Activated B cell treated with CpG ODN at 0.5 μM for 24 hours (primary cell): Measurements from ENCODE around the gene AMY2B. TPM values are rescaled to one million over a fixed set of nuclear protein-coding genes. Genes with fewer than 3 reads are reported as not detected.
"Not testable (repeated sequence)": the region's sequence is repeated elsewhere in the genome, so short reads cannot be mapped to it uniquely, and the experiment has no call there.

Source experiments
- ATAC-seq: fragments of 200-7000 bp; cut with Tn5 transposase; one replicate; pipeline ENCODE4 v1.10.0; 2021; ENCODE audit warnings: low read depth, mild to moderate bottlenecking, moderate library complexity
- CTCF ChIA-PET: fragments of 350-600 bp; sonication (Branson Sonifier 250); formaldehyde crosslinking; loops from one replicate; lab custom pipeline; 2021; ENCODE audit warnings: antibody characterized with exemption; lab: Charles Lee
- POLR2A ChIA-PET: fragments of 350-600 bp; sonication (Branson Sonifier 250); formaldehyde crosslinking; loops from one replicate; lab custom pipeline; 2021; ENCODE audit warnings: antibody characterized with exemption; lab: Charles Lee
- DNase-seq: peaks from one replicate; pipeline ENCODE4 v3.0.0; 2022
- H3K27ac Mint-ChIP-seq: one replicate; pipeline ENCODE4 v1.8.0; 2020; ENCODE audit warnings: mixed read lengths
- H3K27me3 Mint-ChIP-seq: one replicate; pipeline ENCODE4 v1.8.0; 2021; ENCODE audit warnings: mixed read lengths
- H3K36me3 Mint-ChIP-seq: one replicate; pipeline ENCODE4 v1.8.0; 2021; ENCODE audit warnings: low read depth, mixed read lengths
- H3K4me1 Mint-ChIP-seq: one replicate; pipeline ENCODE4 v1.8.0; 2021; ENCODE audit warnings: mixed read lengths
- H3K4me3 Mint-ChIP-seq: one replicate; pipeline ENCODE4 v1.8.0; 2020; ENCODE audit warnings: mild to moderate bottlenecking, mixed read lengths
- H3K9me3 Mint-ChIP-seq: one replicate; pipeline ENCODE4 v1.8.0; 2020; ENCODE audit warnings: mixed read lengths
- CTCF ChIP-seq: fragments of 200-600 bp; IDR thresholded peaks from one replicate; pipeline ENCODE4 v1.8.0; 2022; ENCODE audit warnings: antibody characterized with exemption, mild to moderate bottlenecking
- intact Hi-C: fragments of 100-400 bp; cut with micrococcal nuclease; formaldehyde crosslinking; loops from one replicate; pipeline ENCODE4 v1.15.1; 2024
- total RNA-seq: library from RNA; stranded (reverse); gene quantifications from 2 replicates; pipeline ENCODE4 v1.2.3, GENCODE V29; 2022

The AMY2B gene
- total RNA-seq, 1 donor from 2014 or later: 19.7 TPM

- ATAC-seq (no peak), DNase-seq (no peak)
- no peak overlapping the region for H3K27ac Mint-ChIP-seq
- H3K36me3 Mint-ChIP-seq: peaks cover 23% of the 10 kb centered on the region
- TF ChIP-seq CTCF: no peak
- H3K4me1 Mint-ChIP-seq: peaks cover 9% of the 10 kb centered on the region
- no peaks in the 10 kb centered on the region for H3K27me3 Mint-ChIP-seq
- intact Hi-C loops: no loop called here
- H3K4me3 Mint-ChIP-seq: no peak overlapping the region
- POLR2A ChIA-PET: no interaction called here
- CTCF ChIA-PET: no interaction called here
- no peaks in the 10 kb centered on the region for H3K9me3 Mint-ChIP-seq
Measured at GRCh38 chr1:103560427-103560826, 11.0 kb upstream of the AMY2B start.

- DNase-seq, H3K4me3 Mint-ChIP-seq, H3K9me3 Mint-ChIP-seq, ATAC-seq, POLR2A ChIA-PET, H3K27me3 Mint-ChIP-seq, H3K27ac Mint-ChIP-seq, H3K4me1 Mint-ChIP-seq, CTCF ChIA-PET, intact Hi-C loops: not testable (repeated sequence)
- H3K36me3 Mint-ChIP-seq: peaks cover 16% of the 10 kb centered on the region
Measured at GRCh38 chr1:103561124-103561523, 10.3 kb upstream of the AMY2B start.

GRCh38 chr1:103561643-103562395 lies 9.6 kb upstream of the AMY2B start:
- Mint-ChIP-seq H3K4me1 (peaks cover 9% of the 10 kb centered on the region), H3K36me3 (peaks cover 10% of the 10 kb centered on the region), H3K9me3 (no peaks in the 10 kb centered on the region), H3K27ac (no peak overlapping the region), H3K4me3 (no peak overlapping the region), H3K27me3 (no peaks in the 10 kb centered on the region)
- DNase-seq: no peak
- TF ChIP-seq CTCF: no peak
- ChIA-PET POLR2A (no interaction called here), CTCF (no interaction called here)
- no peak for ATAC-seq
- intact Hi-C loops: no loop called here

- Mint-ChIP-seq H3K27ac (no peak overlapping the region), H3K4me3 (no peak overlapping the region), H3K4me1 (peaks cover 9% of the 10 kb centered on the region), H3K9me3 (no peaks in the 10 kb centered on the region), H3K36me3 (peaks cover 5% of the 10 kb centered on the region), H3K27me3 (no peaks in the 10 kb centered on the region)
- TF ChIP-seq CTCF: no peak
- ChIA-PET POLR2A (no interaction called here), CTCF (no interaction called here)
- ATAC-seq (no peak), DNase-seq (no peak)
- intact Hi-C loops: no loop called here
Measured at GRCh38 chr1:103563056-103563455, 8.3 kb upstream of the AMY2B start.

- Mint-ChIP-seq H3K27ac (no peak overlapping the region), H3K36me3 (peaks cover 16% of the 10 kb centered on the region), H3K4me3 (no peak overlapping the region), H3K9me3 (no peaks in the 10 kb centered on the region), H3K4me1 (no peaks in the 10 kb centered on the region), H3K27me3 (no peaks in the 10 kb centered on the region)
- no peak for TF ChIP-seq CTCF
- ATAC-seq (no peak), DNase-seq (no peak)
- ChIA-PET POLR2A (no interaction called here), CTCF (no interaction called here)
- intact Hi-C loops: no loop called here
Measured at GRCh38 chr1:103569493-103569892, 1.9 kb upstream of the AMY2B start.

GRCh38 chr1:103576065-103576464 lies 4.7 kb downstream of the AMY2B start:
- no peak overlapping the region for H3K27ac Mint-ChIP-seq
- no peak overlapping the region for H3K4me3 Mint-ChIP-seq
- ATAC-seq (no peak), DNase-seq (no peak)
- peaks cover 23% of the 10 kb centered on the region for H3K36me3 Mint-ChIP-seq
- no peaks in the 10 kb centered on the region for H3K27me3 Mint-ChIP-seq
- intact Hi-C loops: no loop called here
- ChIA-PET CTCF (interaction anchor here (0.6 kb wide), 1 partner anchor 228 kb away, joined by 3 read pairs; no protein-coding TSS in a partner anchor), POLR2A (no interaction called here)
- no peak for TF ChIP-seq CTCF
- H3K9me3 Mint-ChIP-seq: no peaks in the 10 kb centered on the region
- no peaks in the 10 kb centered on the region for H3K4me1 Mint-ChIP-seq

- H3K9me3 Mint-ChIP-seq, ATAC-seq, DNase-seq, POLR2A ChIA-PET, H3K27me3 Mint-ChIP-seq, H3K4me1 Mint-ChIP-seq, intact Hi-C loops, CTCF ChIA-PET, H3K27ac Mint-ChIP-seq, H3K4me3 Mint-ChIP-seq: not testable (repeated sequence)
- peaks cover 23% of the 10 kb centered on the region for H3K36me3 Mint-ChIP-seq
Measured at GRCh38 chr1:103576784-103577183, 5.4 kb downstream of the AMY2B start.
